ENCODE results near the gene PI4K2B. TPM values are rescaled to one million over a fixed set of nuclear protein-coding genes. Genes with fewer than 3 reads are reported as not detected.

Gene PI4K2B
- total RNA-seq, 2 donors from 2014 or later = 15.6 to 16.1 TPM

DNA sequence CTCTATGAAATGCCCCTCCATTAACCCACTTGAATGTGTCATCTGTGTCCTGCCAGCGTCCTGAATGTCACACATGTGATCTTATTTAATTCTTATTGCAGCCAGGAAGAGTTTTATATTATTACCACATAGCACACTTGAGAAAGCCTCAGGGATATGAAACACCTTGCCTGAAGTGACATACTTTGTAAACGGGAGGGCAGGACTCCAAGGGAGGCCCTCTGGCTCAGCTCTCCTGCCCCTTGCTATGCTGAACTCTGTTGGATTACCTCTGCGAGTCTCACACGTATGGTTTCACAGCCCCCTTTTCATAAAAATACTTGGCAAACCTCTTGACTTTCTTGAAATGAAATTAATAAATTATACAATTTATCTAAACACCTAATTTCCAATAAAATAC, 67.6 kb downstream of the PI4K2B start:
- 85 to 86% methylated on average over 2 to 4 of the region's 4 CpGs for WGBS, 2 experiments (ENCODE audit: insufficient coverage in 1 of 2, insufficient read length in 1 of 2)
- peaks cover 9% of the 10 kb centered on the region for H3K4me1 Mint-ChIP-seq

DNA sequence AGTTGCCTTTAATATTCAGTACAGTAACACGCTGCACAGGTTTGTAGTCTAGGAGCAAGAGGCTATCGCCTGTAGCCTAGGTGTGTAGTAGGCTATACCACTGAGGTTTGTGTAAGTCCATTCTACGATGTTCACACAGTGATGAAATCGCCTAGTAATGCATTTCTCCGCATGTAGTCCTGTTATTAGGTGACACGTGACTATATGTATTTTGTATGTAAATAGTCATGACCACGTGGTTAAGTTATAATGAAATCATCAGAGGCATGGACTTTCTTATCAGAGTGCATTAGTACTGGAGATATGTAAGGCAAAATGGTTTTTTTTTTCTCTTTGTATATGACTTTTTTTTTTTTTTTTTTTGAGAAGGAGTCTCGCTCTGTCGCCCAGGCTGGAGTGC, 68.8 kb downstream of the PI4K2B start:
- Mint-ChIP-seq H3K36me3 (ENCODE audit: low read depth) (no peaks in the 10 kb centered on the region), H3K9me3 (no peaks in the 10 kb centered on the region), H3K4me3 (no peak overlapping the region), H3K27ac (no peak overlapping the region), H3K4me1 (peaks cover 9% of the 10 kb centered on the region), H3K27me3 (ENCODE audit: insufficient read depth) (no peaks in the 10 kb centered on the region)
- no peak overlapping the region for H3K4me3 ChIP-seq (ENCODE audit: low read length)
- TF ChIP-seq, protein P1, sequence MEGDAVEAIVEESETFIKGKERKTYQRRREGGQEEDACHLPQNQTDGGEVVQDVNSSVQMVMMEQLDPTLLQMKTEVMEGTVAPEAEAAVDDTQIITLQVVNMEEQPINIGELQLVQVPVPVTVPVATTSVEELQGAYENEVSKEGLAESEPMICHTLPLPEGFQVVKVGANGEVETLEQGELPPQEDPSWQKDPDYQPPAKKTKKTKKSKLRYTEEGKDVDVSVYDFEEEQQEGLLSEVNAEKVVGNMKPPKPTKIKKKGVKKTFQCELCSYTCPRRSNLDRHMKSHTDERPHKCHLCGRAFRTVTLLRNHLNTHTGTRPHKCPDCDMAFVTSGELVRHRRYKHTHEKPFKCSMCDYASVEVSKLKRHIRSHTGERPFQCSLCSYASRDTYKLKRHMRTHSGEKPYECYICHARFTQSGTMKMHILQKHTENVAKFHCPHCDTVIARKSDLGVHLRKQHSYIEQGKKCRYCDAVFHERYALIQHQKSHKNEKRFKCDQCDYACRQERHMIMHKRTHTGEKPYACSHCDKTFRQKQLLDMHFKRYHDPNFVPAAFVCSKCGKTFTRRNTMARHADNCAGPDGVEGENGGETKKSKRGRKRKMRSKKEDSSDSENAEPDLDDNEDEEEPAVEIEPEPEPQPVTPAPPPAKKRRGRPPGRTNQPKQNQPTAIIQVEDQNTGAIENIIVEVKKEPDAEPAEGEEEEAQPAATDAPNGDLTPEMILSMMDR (conservative IDR thresholded peaks at IDR 0.05) = no peak
- no peak overlapping the region for H3K27ac ChIP-seq (ENCODE audit: low read depth, low read length)
- H3K9me3 ChIP-seq (ENCODE audit: control insufficient read depth, low read length) = no peaks in the 10 kb centered on the region
- H3K36me3 ChIP-seq (ENCODE audit: control insufficient read depth, insufficient read depth, low read length) = no peaks in the 10 kb centered on the region
- WGBS, 2 experiments (ENCODE audit: insufficient coverage in 1 of 2, insufficient read length in 1 of 2) = 87 to 88% methylated on average over 5 to 7 of the region's 9 CpGs
- H3K27me3 ChIP-seq (ENCODE audit: control insufficient read depth, insufficient read depth, low read length, poor library complexity, severe bottlenecking) = no peaks in the 10 kb centered on the region
- no peak for DNase-seq
- peaks cover 3% of the 10 kb centered on the region for H3K4me1 ChIP-seq (ENCODE audit: control insufficient read depth, insufficient read depth, low read length)
- no peak overlapping the region for H3K9ac ChIP-seq (ENCODE audit: extremely low read depth, low read length, poor library complexity, severe bottlenecking)

More for the DNA sequence above, 67.6 kb downstream of the PI4K2B start:
- Histone ChIP-seq H3K4me1 (ENCODE audit: control insufficient read depth, insufficient read depth, low read length) (peaks cover 3% of the 10 kb centered on the region), H3K27me3 (ENCODE audit: control insufficient read depth, insufficient read depth, low read length, poor library complexity, severe bottlenecking) (no peaks in the 10 kb centered on the region), H3K4me3 (ENCODE audit: low read length) (no peak overlapping the region), H3K27ac (ENCODE audit: low read depth, low read length) (no peak overlapping the region), H3K9ac (ENCODE audit: extremely low read depth, low read length, poor library complexity, severe bottlenecking) (no peak overlapping the region), H3K36me3 (ENCODE audit: control insufficient read depth, insufficient read depth, low read length) (no peaks in the 10 kb centered on the region), H3K9me3 (ENCODE audit: control insufficient read depth, low read length) (no peaks in the 10 kb centered on the region)
- no peak for DNase-seq
- Mint-ChIP-seq H3K27ac (no peak overlapping the region), H3K36me3 (ENCODE audit: low read depth) (no peaks in the 10 kb centered on the region), H3K4me3 (no peak overlapping the region), H3K9me3 (no peaks in the 10 kb centered on the region), H3K27me3 (ENCODE audit: insufficient read depth) (no peaks in the 10 kb centered on the region)
- TF ChIP-seq, protein P1 (conservative IDR thresholded peaks at IDR 0.05) = no peak

DNA sequence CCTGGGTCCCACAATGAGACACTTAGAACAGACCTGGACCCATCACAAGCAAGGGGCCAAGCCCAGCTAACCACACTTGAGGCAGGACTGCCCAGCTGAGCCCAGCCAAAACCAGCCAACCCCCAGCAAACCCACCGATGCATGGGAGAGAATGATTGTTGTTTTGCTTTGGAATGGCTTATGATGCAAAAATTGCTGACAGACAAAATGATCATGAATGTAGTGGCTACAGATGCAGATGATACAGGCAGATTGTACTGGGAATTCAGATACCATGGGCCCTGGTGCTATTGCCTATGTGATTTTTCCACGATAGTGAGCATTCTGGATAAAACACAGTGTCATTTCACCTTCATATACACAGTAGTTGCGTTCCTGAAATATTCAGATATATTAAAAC, 69.7 kb downstream of the PI4K2B start:
- TF ChIP-seq, protein P1 (conservative IDR thresholded peaks at IDR 0.05) = no peak
- H3K36me3 ChIP-seq (ENCODE audit: control insufficient read depth, insufficient read depth, low read length) = no peaks in the 10 kb centered on the region
- no peak overlapping the region for H3K27ac ChIP-seq (ENCODE audit: low read depth, low read length)
- Mint-ChIP-seq H3K4me3 (no peak overlapping the region), H3K36me3 (ENCODE audit: low read depth) (no peaks in the 10 kb centered on the region), H3K27me3 (ENCODE audit: insufficient read depth) (no peaks in the 10 kb centered on the region), H3K9me3 (no peaks in the 10 kb centered on the region), H3K27ac (no peak overlapping the region), H3K4me1 (peaks cover 11% of the 10 kb centered on the region)
- no peak for DNase-seq
- 80 to 87% methylated on average over 1 to 3 of the region's 3 CpGs for WGBS, 2 experiments (ENCODE audit: insufficient coverage in 1 of 2, insufficient read length in 1 of 2)
- H3K9ac ChIP-seq (ENCODE audit: extremely low read depth, low read length, poor library complexity, severe bottlenecking) = no peak overlapping the region
- peaks cover 3% of the 10 kb centered on the region for H3K4me1 ChIP-seq (ENCODE audit: control insufficient read depth, insufficient read depth, low read length)
- no peak overlapping the region for H3K4me3 ChIP-seq (ENCODE audit: low read length)
- H3K9me3 ChIP-seq (ENCODE audit: control insufficient read depth, low read length) = no peaks in the 10 kb centered on the region
- H3K27me3 ChIP-seq (ENCODE audit: control insufficient read depth, insufficient read depth, low read length, poor library complexity, severe bottlenecking) = no peaks in the 10 kb centered on the region

Data from endodermal cell (in vitro differentiated cells).